ENCODE measurements around the gene MSLN. TPM values are rescaled to one million over a fixed set of nuclear protein-coding genes. Genes with fewer than 3 reads are reported as not detected.

MSLN gene
- total RNA-seq, 1 donor from 2014 or later = 93.3 TPM

DNA sequence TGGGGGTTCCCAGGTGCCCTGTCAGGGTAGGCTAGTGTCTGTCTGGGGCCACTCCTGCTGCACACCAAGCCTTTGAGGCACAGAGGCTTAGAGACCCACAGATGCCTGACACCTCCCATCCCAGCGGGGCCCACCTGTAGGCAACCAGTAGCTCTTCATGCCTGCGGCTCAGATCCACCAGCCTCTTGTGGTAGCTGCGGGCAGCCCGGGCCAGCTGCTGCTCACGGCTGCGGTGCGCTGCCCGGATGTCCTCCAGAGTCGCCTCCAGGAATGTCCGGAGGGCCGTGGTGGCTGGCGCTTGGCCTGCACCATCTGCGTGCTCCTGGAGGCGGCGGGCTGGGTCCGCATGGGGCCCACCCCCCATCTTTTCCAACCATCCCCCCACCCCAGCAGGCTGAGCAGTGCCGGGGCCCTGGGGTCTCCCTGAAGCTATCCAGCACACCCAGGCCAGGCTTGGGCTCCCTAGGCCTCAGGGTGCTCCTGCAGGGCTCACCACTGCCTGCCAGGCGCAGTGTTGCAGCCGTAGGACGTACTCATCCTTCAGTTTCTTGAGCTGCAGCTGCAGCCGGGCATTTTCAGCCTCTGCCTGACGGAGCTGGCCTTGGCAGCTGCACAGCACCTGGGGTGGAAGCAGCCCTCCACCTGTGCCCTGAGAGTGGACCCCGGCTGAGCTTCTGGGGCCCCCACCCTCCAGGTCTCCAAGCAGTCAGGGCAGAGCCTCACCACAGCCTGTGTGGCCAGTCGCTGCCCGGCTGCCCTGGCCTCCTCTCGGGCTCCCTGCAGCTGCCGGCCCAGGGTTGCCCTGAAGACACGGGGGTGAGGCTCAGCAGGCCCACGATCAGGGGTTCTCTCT, 36.1 kb upstream of the MSLN start:
- H3K27me3 ChIP-seq = peaks cover 16% of the 10 kb centered on the region
- H3K27ac ChIP-seq = no peak overlapping the region
- peaks cover 36% of the 10 kb centered on the region for H3K4me1 ChIP-seq
- H3K36me3 ChIP-seq = no peaks in the 10 kb centered on the region
- no peak for DNase-seq
- H3K4me3 ChIP-seq = no peak overlapping the region
- no peak for ATAC-seq
- intact Hi-C loops (cut with DNase I) = no loop called here
- no peaks in the 10 kb centered on the region for H3K9me3 ChIP-seq
- TF ChIP-seq, protein P1, sequence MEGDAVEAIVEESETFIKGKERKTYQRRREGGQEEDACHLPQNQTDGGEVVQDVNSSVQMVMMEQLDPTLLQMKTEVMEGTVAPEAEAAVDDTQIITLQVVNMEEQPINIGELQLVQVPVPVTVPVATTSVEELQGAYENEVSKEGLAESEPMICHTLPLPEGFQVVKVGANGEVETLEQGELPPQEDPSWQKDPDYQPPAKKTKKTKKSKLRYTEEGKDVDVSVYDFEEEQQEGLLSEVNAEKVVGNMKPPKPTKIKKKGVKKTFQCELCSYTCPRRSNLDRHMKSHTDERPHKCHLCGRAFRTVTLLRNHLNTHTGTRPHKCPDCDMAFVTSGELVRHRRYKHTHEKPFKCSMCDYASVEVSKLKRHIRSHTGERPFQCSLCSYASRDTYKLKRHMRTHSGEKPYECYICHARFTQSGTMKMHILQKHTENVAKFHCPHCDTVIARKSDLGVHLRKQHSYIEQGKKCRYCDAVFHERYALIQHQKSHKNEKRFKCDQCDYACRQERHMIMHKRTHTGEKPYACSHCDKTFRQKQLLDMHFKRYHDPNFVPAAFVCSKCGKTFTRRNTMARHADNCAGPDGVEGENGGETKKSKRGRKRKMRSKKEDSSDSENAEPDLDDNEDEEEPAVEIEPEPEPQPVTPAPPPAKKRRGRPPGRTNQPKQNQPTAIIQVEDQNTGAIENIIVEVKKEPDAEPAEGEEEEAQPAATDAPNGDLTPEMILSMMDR (IDR thresholded peaks at IDR 0.05) = no peak

DNA sequence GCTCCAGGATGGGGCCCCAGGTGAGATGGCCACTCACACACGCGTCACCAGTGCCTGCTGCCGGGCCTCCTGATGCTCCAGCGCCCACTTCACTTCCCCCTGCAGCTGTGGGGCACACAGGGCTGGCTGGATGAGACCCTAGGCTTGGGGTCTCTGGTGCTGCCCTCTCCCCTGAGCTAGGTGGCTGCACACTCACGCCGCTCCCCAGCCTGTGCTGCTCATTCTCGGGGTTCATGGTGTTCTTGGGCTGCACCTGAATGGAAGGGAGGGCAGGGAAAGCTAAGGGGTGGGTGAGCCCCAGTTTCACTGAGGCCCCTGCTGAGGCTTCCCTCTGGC, 35.5 kb upstream of the MSLN start:
- Histone ChIP-seq H3K9me3 (no peaks in the 10 kb centered on the region), H3K27me3 (peaks cover 16% of the 10 kb centered on the region), H3K27ac (no peak overlapping the region), H3K4me1 (peaks cover 31% of the 10 kb centered on the region), H3K4me3 (no peak overlapping the region), H3K36me3 (no peaks in the 10 kb centered on the region)
- TF ChIP-seq, protein P1 (IDR thresholded peaks at IDR 0.05) = no peak
- no peak for ATAC-seq
- intact Hi-C loops (cut with DNase I) = no loop called here
- no peak for DNase-seq

DNA sequence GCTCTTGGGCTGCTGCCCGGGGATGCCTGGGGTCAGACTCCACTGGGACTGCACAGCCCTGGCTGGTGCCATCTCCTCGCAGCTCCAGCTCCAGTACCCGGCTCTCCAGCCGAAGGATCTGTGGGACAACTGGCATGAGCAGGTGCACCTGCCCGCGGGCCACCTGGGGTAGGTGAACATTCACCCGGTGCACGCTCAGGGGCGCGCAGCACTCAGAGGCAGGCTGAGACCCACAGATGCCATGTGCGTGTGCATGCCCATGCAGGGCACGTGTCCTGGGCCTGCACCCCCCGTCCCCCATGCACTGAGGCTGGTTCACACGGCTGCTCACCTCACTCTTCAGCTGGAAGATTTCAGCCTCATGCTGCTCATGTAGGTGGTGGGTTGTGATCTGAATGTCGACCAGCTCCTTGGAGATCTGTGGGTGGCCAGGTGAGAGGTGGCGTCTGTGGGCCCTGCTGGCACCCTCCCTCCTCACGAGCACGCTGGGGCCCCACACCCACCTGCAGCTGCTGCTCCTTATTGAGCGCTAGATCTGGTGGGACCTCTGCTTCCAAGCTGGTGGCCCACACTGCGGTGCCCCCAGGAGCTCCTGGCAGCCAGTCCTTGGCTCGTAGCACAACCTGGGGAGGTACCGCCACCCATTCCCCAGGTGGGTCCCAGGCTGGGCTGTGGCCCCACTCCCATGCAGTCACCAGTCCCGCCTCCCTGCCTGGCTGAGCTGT, 34.9 kb upstream of the MSLN start:
- no peak for ATAC-seq
- TF ChIP-seq, protein P1 (IDR thresholded peaks at IDR 0.05) = no peak
- intact Hi-C loops (cut with DNase I) = no loop called here
- no peaks in the 10 kb centered on the region for H3K9me3 ChIP-seq
- H3K27ac ChIP-seq = no peak overlapping the region
- no peak for DNase-seq
- no peaks in the 10 kb centered on the region for H3K36me3 ChIP-seq
- peaks cover 27% of the 10 kb centered on the region for H3K4me1 ChIP-seq
- no peak overlapping the region for H3K4me3 ChIP-seq
- peaks cover 16% of the 10 kb centered on the region for H3K27me3 ChIP-seq

DNA sequence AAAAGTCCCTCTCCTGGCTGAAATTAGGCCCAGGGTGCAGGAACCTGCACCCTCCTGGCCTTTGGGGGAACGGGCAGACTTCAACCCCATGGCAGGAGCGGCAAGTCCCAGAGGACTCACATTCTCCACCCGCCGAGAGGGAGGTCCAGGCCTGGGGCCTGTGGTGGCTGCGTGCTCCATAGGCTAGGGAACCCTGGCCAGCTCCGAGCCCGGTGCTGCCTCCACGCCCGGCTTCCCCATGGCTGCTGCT, 34.4 kb upstream of the MSLN start:
- Histone ChIP-seq H3K27me3 (peaks cover 16% of the 10 kb centered on the region), H3K9me3 (no peaks in the 10 kb centered on the region), H3K36me3 (no peaks in the 10 kb centered on the region), H3K4me3 (peak overlapping the region; percentile 58), H3K27ac (no peak overlapping the region), H3K4me1 (peaks cover 27% of the 10 kb centered on the region)
- TF ChIP-seq, protein P1 (IDR thresholded peaks at IDR 0.05) = no peak
- ATAC-seq (no peak), DNase-seq (no peak)
- intact Hi-C loops (cut with DNase I) = no loop called here

DNA sequence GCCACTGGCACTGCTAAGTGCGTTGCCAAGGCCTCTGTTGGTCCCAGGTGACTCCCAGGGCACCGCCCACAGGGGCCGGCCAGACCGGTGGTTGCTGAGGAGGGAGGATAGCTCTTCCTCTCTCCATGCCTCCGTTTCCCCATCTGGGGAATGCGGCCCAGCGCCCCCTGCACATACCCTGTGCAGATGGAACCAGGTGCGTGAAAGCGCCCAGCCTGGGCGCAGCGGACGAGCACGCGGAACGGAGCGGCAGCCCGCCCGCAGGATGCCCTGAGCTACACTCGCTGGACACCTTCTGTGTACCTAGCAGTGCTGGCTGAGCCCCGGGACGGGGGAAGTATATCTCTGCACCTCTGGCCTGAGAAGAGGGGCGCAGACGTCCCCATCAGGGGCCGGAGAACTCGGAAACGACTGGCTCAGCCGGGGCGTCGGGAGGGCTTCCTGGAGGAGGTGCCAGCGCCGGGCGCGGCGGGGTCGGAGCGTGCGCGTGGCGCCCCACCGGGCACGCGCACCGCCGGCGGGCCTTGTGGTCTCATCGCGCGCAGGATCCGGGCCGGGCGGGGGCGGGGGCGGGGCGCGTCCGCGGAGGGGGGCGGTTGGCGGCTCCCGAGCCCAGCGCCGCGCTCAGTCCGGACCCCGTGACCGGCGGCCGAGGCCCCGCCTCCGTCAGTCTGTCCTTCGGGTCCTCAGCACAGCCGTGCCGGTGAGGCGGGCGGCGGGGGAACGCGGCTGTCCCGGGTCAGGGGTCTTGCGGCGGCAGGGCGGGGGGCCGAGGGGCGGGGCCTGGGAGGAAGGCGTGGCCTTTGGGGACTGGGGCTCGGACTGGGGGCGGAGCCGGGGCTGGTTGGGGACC, 33.9 kb upstream of the MSLN start, which contains the start of the genes CCDC78 and HAGHL:
Gene CCDC78 (minus strand): TSS at position 6 of the 853 bp plus-strand sequence. CDS start 76 bp downstream, outside the sequence.
Gene HAGHL (plus strand): TSS at position 669 of the 853 bp plus-strand sequence. CDS start 404 bp downstream, outside the sequence.
- peak; percentile 82 for DNase-seq
- Histone ChIP-seq H3K4me3 (peak within 1 kb of the TSS; percentile 58), H3K4me1 (peaks cover 25% of the 10 kb centered on the region), H3K27me3 (peaks cover 16% of the 10 kb centered on the region), H3K36me3 (peaks cover under 1% of the 10 kb centered on the region), H3K9me3 (no peaks in the 10 kb centered on the region), H3K27ac (peak within 1 kb of the TSS; percentile 47)
- TF ChIP-seq, protein P1 (IDR thresholded peaks at IDR 0.05) = no peak
- intact Hi-C loops (cut with DNase I) = no loop called here
- ATAC-seq = peak; percentile 42

Measured in upper lobe of right lung (tissue), 1 donor.